ENCODE results near the gene C19orf38.

- TF ChIP-seq POLR2A (IDR thresholded peaks at IDR 0.05) (no peak), POLR2AphosphoS5 (IDR thresholded peaks at IDR 0.05) (no peak)
- TF ChIP-seq, protein P1, sequence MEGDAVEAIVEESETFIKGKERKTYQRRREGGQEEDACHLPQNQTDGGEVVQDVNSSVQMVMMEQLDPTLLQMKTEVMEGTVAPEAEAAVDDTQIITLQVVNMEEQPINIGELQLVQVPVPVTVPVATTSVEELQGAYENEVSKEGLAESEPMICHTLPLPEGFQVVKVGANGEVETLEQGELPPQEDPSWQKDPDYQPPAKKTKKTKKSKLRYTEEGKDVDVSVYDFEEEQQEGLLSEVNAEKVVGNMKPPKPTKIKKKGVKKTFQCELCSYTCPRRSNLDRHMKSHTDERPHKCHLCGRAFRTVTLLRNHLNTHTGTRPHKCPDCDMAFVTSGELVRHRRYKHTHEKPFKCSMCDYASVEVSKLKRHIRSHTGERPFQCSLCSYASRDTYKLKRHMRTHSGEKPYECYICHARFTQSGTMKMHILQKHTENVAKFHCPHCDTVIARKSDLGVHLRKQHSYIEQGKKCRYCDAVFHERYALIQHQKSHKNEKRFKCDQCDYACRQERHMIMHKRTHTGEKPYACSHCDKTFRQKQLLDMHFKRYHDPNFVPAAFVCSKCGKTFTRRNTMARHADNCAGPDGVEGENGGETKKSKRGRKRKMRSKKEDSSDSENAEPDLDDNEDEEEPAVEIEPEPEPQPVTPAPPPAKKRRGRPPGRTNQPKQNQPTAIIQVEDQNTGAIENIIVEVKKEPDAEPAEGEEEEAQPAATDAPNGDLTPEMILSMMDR (IDR thresholded peaks at IDR 0.05), result no peak
These were observed 30.0 kb downstream of the C19orf38 start for GRCh38 chr19:10878253-10878652.
